ENCODE results near the gene PPP1R14D.

The PPP1R14D gene

DNA sequence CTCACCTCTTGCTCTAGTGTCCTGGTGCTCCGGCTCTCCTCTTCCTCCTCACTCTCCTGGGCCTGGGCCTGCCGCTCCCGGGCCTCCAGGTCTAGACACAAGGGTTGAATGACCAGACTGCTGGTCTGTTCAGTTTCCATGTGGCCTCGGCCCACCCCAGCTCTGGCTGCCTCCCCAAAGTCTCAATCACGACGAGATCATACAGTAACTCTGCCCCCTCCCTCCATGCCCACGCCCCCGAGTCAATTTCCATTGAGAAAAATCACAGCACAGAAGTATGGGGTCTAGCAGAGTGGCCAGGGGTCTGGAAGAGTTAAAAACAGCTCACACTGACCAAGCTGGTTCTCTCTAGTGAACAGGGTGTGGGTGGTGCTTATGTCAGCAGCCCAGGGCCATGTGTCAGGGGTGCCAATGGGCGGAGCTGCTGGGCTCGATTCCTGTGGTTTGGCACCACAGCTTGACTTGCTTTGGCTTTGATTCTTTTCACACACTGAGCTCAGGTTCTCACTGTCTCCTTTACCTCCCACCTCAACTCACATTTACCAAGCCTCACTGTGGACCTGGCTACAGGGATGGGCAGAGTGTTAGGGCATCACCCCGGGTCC, 51.9 kb downstream of the PPP1R14D start:
- peak; percentile 44 for DNase-seq

DNA sequence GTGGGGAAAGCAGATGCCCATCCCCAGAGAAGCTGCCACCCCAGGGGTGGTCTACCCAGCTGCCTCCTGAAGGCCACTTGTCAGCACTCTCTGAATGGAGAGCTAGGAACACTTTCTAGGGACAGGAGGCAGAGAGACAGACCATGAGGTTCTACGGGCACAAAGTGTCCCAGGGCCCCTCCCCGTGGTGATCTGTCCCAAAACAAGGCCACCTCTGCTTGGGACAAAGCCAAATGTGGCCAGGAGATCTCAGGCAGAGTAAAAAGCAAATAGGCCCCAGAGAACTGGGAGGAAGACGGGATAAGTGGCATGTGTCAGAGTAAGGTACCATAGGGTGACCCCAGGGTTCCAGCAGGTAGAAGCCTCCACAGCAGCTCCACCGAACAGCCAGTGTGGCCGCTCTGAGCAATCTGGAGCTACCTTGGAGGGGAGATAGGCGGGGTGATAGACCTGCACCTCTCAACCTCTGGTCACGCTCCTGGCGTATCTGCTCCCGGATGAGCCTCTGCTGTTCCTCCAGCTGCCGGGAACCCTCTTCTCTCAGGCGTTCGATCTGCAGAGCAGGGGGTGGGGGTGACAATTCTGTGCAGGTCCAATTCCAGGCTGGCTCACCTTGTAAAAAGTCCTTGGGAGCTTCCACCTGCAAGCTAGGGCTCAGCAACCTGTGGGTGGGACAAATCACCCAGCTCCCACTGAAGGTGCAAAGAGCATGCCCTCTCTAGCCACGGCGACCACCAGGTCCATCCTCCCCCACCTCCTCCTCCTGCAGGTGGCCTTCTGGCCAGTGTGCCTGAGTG, 52.6 kb downstream of the PPP1R14D start:
- no peak for DNase-seq

DNA sequence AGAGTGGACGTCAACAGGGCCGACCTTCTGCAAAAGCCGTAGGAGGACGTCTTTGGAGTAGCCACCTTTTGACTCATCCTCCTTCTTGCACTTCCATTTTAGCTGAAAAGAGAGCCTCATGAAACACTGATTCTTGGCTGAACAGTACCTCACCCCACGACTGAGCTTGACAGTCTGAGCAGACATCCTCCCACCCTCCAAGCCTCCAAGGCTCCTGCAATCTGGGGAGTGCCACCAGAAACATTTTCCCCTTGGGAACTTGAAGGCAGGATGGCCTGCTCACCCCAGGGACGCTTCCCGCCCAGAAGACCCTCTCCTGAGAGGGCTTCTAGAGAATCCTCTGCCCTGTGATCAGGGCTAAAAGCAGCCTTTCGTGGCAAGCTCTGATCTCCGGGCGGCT, 53.5 kb downstream of the PPP1R14D start:
- DNase-seq, result no peak

- DNase-seq, result no peak
Observed at GRCh38 chr15:40773902-40774301, 54.6 kb downstream of the PPP1R14D start.

- no peak for DNase-seq
Observed at GRCh38 chr15:40773496-40773895, 55.0 kb downstream of the PPP1R14D start.

GRCh38 chr15:40772014-40772413, 56.5 kb downstream of the PPP1R14D start:
- no peak for DNase-seq

DNA sequence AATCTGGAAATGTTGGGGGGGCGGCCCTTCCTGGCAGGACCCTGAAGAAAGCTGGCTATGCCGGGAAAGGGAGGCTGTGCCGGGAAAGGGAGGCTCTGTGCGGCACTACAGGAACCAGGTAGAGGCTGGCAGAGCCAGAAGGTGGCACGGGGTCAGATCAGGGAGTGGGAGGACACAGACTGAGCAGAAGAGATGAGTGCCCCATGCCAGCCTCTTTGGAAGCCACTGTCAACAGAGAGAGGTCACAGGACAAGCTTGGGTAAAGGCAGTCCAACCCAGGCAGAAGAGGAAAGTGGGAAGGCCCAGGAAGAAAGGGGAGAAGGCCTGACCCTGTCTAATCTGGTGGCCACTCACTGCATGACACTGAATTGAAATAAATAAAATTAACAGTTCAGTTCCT, 57.3 kb downstream of the PPP1R14D start:
- DNase-seq, result no peak

DNA sequence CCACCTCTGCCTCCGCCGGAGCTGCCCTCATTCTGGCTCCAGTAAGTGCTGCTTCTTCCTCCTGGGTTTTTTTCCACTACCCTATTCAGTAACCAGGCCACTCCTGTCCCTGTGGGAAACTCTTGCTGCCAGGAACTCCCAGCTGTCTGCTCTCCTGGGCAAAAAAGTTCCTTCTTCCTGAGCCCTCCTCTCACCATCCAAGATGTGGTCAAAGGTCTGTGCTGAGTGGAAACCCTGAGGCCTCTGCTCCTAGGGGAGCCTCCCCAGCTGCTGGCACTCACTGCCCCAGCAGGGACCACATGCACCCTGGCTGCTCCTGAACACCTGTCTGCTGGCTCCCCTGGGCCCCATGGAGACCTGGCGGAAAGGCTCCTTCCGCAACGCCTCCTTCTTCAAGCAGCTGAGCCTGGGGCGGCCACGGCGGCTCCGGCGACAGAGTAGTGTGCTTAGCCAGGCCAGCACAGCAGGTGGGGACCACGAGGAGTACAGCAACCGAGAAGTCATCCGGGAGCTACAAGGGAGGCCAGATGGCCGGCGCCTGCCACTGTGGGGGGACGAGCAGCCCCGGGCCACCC, 58.3 kb downstream of the PPP1R14D start:
- no peak for DNase-seq

DNA sequence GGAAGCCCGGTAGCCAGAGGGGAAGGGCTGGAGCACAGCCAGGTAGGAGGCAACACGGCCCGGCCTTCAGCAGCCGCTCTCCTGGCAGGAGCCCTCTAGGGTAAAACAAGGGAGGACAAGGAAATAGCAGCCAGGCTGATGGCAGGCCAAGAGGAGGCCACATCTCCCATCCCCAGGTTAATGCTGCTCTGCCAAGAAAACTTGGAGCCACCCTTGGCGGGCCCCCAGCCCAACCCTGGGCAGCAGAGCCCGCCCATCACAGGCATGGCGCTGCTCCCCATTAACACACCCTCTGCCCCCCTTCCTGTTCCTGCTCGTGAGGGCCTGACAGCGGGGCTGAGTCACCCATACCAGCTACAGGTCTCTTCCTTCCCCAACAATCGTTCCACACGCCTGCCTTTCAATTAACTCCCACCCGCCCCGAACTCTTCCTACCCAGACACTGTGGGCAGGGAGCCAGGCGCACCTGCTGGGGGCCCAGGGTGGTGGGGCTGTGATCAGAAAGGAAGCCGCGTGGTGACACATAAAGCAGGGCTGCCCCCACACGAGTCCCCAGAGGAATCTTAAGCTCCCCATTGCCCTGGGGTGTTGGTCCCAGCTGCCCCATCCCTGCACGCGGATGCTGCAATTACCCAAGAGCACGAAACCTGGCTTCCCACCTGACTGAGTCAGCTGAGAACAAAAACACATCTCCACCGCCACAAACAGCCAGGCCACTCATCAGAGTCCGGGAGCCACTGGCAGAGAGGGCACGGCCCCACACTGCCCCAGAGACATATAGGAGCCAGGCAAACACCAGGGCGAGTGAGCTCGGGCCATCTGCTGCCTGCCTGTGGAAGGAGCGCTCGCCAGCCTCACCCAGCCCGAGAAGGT, 59.0 kb downstream of the PPP1R14D start, which contains the start of gene C15orf62:
Gene C15orf62 (plus strand): TSS at position 707 of the 873 bp plus-strand sequence. CDS start 516 bp downstream, outside the sequence.
- peak; percentile 80 for DNase-seq

- no peak for DNase-seq
Observed at GRCh38 chr15:40768521-40769273, 59.8 kb downstream of the PPP1R14D start.

DNA sequence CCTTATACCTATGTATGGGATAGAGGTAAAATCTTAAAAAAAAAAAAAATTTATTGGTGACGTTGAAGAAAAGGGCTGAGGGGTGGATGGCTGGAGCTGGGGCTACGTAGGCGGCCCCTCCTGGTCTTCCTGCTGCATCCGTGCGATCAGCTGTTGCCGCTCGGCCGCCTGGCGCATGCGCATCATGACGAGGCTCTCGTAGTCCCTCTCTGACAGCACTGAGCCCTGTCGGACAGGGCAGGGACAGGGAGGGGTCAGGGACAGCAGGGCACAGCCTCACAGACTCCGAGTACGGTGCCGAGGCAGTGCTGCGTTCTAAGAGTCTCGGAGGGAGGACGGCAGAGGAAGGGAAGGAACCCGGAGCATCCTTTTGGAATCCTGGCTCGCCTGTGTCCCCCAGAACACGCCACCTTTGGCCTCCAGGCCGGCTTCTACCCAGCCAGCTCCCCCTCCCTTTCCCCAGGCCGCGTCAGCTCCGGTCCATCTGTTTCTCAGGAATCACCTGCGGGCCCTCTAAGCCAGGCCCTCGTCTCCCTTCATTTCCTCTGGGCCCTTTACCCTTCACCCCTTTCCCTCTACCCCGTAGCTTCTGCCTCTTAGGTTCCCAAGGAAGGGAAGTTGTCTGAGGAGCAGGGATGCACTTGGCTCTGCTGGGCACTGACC, 60.5 kb downstream of the PPP1R14D start:
- no peak for DNase-seq

DNA sequence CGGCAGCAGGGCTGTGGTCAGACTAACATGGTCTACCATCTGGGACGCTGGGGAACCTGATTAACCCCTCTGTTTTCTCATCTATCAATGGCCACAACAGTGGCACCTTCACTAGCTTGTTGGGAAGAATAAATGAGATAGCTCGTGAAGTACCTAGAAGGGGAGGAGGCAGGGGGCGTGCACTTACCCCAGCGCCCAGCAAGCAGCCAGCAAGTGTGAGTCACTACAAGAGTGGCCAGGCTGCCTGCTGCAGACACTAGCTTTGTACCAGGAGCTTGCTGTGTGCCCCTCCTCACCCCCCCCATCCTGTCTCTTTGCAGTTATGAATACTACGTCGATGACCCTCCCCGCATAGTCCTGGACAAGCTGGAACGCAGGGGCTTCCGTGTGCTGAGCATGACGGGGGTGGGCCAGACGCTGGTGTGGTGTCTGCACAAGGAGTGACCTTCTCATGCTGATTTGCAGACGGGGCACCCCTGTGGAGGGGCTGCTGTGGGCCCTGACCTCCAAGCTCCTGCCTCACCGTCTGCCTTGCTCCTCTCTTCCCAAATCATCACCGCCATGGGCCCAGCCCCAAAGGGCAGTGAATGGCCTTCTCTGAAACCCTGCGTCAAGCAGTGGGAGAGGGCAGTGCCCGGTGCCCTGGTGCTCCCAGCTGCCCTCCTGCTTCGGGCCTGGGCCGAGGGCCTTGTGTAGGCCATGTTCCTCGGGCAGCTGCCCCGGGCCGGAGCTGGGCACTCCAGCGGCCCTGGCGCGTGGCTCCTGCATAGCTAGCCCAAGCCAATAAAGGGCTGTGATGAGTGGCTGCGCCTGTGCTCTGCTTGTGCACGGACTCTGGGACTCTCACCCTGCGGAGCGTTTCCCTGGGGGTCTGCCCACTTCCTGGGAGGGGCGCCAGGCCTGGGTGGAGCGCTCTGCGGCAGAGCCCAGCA, 61.3 kb downstream of the PPP1R14D start:
- no peak for DNase-seq

GRCh38 chr15:40766194-40766815, 62.2 kb downstream of the PPP1R14D start:
- no peak for DNase-seq

Measured in stimulated activated CD4-positive, alpha-beta T cell treated with anti-CD3 and anti-CD28 coated beads, Interleukin-15, amount 100 ng/mL, for 24 hours (primary cell).